PC-3 (cell line): Measurements from ENCODE around the gene CCNF.

Experiments used
- CTCF ChIP-seq: fragments of 300-600 bp; sonication (generic); conservative IDR thresholded peaks from 2 replicates; pipeline ENCODE4 v1.5.1; 2017; ENCODE audit warnings: antibody characterized with exemption, low read depth, mild to moderate bottlenecking, low read length
- EZH2phosphoT487 ChIP-seq: fragments of 300-600 bp; sonication (generic); IDR thresholded peaks from 2 replicates; pipeline ENCODE4 v1.6.1; 2018; ENCODE audit warnings: mild to moderate bottlenecking, antibody characterized with exemption, low read length, borderline replicate concordance

GRCh38 chr16:2436110-2436509 lies 6.9 kb downstream of the CCNF start:
- TF ChIP-seq CTCF (no peak), EZH2phosphoT487 (no peak)
